Fibroblast of the aortic adventitia (primary cell): ENCODE data around the gene CNTROB. TPM values are rescaled to one million over a fixed set of nuclear protein-coding genes. Genes with fewer than 3 reads are reported as not detected.
"Not testable (repeated sequence)": the region's sequence is repeated elsewhere in the genome, so short reads cannot be mapped to it uniquely, and the experiment has no call there.

Experiments used
- DNase-seq: peaks from one replicate; pipeline ENCODE4 v3.0.0-alpha.2; 2010; ENCODE audit warnings: low read depth
- H3K4me3 ChIP-seq: 2 replicates; pipeline ENCODE4 v1.5.1; 2011; ENCODE audit warnings: low read depth, mild to moderate bottlenecking, control low read depth, low read length, moderate library complexity
- total RNA-seq: library from RNA; depleted of rRNA; stranded (reverse); fragments of >200 nt; gene quantifications from 2 replicates; pipeline ENCODE4 v1.2.3, GENCODE V29; 2012; ENCODE audit warnings: low replicate concordance
- TF ChIP-seq, protein P1 (sequence below): IDR thresholded peaks from 2 replicates; pipeline ENCODE4 v1.5.1; 2011; ENCODE audit warnings: mild to moderate bottlenecking, low read length, control low read depth, inconsistent platforms; ENCODE audit not compliant: insufficient read depth

CNTROB gene
- total RNA-seq, 1 donor: 31.4 TPM

DNA sequence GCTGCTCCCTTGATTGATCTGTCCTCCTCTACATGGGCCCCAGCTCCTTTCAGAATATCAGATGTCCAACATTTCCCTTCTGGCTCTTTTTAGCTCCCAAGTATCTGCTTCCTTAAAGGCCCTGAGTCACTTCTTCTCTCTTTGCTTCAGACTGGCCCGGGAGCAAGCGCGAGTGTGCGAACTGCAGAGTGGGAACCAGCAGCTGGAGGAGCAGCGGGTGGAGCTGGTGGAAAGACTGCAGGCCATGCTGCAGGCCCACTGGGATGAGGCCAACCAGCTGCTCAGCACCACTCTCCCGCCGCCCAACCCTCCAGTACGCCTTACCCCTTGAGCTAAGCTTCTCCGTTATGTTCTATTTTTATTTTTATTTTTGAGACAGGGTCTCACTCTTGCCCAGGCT, 12.3 kb downstream of the CNTROB start:
- no peak for DNase-seq
- no peak overlapping the region for H3K4me3 ChIP-seq
- TF ChIP-seq, protein P1, sequence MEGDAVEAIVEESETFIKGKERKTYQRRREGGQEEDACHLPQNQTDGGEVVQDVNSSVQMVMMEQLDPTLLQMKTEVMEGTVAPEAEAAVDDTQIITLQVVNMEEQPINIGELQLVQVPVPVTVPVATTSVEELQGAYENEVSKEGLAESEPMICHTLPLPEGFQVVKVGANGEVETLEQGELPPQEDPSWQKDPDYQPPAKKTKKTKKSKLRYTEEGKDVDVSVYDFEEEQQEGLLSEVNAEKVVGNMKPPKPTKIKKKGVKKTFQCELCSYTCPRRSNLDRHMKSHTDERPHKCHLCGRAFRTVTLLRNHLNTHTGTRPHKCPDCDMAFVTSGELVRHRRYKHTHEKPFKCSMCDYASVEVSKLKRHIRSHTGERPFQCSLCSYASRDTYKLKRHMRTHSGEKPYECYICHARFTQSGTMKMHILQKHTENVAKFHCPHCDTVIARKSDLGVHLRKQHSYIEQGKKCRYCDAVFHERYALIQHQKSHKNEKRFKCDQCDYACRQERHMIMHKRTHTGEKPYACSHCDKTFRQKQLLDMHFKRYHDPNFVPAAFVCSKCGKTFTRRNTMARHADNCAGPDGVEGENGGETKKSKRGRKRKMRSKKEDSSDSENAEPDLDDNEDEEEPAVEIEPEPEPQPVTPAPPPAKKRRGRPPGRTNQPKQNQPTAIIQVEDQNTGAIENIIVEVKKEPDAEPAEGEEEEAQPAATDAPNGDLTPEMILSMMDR: no peak

DNA sequence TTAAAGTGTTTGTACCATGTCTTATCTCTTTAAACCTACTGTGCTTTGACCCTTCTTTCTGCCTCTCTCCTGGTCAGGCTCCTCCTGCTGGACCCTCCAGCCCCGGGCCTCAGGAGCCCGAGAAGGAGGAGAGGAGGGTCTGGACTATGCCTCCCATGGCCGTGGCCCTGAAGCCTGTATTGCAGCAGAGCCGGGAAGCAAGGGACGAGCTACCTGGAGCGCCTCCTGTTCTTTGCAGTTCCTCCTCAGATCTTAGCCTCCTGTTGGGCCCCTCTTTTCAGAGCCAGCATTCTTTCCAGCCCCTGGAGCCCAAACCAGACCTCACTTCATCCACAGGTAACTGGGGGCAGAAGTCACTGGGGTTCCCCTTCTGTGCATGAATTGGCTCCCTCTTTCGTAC, 13.6 kb downstream of the CNTROB start:
- TF ChIP-seq, protein P1: no peak
- no peak overlapping the region for H3K4me3 ChIP-seq
- DNase-seq: no peak

DNA sequence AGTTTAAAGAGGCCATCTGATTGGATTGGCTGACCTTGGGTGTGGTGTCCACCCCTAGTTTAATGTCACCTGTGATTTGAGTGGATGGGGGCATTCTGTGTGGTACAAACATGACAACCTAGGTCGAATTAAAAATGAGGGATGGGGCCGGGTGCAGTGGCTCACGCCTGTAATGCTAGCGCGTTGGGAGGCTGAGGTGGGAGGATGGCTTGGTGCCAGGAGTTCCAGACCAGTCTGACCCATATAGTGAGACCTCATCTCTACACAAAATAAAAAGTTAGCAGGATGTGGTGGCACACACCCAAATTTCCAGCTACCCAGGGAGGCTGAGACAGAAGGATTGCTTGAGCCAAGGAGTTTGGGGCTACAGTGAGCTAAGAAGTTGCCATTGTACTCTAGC, 14.4 kb downstream of the CNTROB start:
- TF ChIP-seq, protein P1: no peak

DNA sequence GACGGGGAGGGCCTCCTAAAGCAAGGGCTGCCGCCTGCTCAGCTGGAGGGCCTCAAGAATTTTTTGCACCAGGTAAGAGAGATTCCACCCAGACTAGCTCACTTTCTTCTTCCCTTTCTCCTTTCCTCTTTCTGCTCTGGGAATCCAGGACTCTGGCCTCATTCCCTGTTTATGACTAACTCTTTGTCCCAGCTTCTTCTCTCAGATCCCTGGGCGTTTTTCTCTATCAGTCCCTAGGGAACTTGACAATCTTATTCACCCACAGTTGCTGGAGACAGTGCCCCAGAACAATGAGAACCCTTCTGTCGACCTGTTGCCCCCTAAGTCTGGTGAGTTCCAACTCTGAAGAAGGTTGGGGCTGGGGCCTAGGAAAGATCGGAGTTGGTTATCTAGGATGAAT, 15.6 kb downstream of the CNTROB start:
- DNase-seq: peak; percentile 61
- TF ChIP-seq, protein P1: no peak
- H3K4me3 ChIP-seq: no peak overlapping the region

More for the DNA sequence above, 14.4 kb downstream of the CNTROB start:
- DNase-seq: no peak
- no peak overlapping the region for H3K4me3 ChIP-seq

DNA sequence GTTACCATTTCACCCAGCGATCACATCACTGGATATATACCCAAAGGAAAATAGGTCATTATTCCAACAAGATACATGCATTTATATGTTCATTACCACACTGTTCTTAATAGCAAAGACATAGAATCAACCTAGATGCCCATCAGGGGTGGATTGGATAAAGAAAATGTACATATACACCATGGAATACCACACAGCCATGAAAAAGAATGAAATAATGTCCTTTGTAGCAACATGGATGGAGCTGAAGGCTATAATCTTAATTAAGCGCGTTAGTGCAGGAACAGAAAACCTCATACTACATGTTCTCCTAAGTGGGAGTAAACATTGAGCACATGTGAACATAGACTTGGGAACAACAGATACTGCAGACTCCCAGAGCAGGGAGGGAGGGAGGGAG, 18.6 kb downstream of the CNTROB start:
- H3K4me3 ChIP-seq: no peak overlapping the region
- DNase-seq: no peak
- TF ChIP-seq, protein P1: no peak

DNA sequence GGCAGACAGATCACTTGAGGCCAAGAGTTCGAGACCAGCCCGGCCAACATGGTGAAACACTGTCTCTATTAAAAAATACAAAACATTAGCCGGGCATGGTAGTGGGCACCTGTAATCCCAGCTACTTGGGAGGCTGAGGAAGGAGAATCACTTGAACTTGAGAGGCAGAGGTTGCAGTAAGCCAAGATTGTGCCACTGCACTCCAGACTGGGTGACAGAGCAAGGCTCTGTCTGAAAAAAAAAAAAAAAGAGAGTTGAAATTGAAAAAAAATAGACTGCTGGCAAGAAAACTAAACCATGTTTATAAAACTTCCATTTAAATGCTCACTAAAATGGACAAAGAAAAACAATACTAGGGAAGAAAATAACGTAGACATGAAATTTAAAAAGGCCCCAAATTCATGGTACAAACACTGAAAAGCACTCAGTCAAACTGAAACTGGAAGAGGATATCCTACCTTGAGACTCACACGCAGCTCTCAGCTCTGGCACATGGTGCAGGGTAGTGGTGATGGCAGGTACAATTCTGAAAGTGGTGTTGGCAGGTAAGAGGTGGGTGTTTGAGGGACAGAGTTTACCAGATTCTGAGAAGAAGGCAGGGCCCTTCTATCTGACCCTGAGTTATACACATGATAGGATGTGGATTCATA, 19.3 kb downstream of the CNTROB start:
- TF ChIP-seq, protein P1: no peak
- DNase-seq: no peak
- H3K4me3 ChIP-seq: no peak overlapping the region

DNA sequence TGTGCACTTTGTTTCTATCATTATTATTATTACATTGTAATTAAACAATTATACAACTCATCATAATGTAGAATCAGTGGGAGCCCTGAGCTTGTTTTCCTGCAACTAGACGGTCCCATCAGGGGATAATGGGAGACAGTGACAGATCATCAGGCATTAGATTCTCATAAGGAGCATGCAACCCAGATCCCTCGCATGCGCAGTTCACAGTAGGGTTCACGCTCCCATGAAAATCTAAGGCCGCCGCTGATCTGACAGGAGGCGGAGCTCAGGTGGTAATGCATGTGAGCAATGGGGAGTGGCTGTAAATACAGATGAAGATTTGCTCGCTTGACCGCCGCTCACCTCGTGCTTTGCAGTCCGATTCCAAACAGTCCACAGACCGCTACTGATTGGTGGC, 21.3 kb downstream of the CNTROB start:
- DNase-seq, H3K4me3 ChIP-seq: not testable (repeated sequence)
